IMR-90 (cell line): Measurements from ENCODE around the gene PTPRG. TPM values are rescaled to one million over a fixed set of nuclear protein-coding genes. Genes with fewer than 3 reads are reported as not detected.

Source experiments
- ATAC-seq: fragments of 200-7000 bp; cut with Tn5 transposase; 2 replicates; pipeline ENCODE4 v1.9.1; 2020; ENCODE audit warnings: low read depth, mild to moderate bottlenecking, moderate library complexity
- BruUV-seq: library from RNA; stranded (reverse); fragments of 400-500 nt; replicated peaks from 2 replicates; lab custom pipeline; 2021; lab: Mats Ljungman, UMichigan
- CTCF ChIA-PET: fragments of 300-600 bp; formaldehyde crosslinking; extraction: SDS; loops from one replicate; lab custom pipeline; 2021; ENCODE audit warnings: antibody characterized with exemption; lab: Yijun Ruan, JAX
- POLR2A ChIA-PET: fragments of 300-600 bp; sonication (Branson Sonifier 250); formaldehyde crosslinking; loops from one replicate; lab custom pipeline; 2022; ENCODE audit warnings: antibody characterized with exemption; ENCODE audit not compliant: unreplicated experiment; lab: Charles Lee
- DNase-seq: peaks from one replicate; pipeline ENCODE4 v3.0.0; 2013
- H2AFZ ChIP-seq: replicated peaks from 2 replicates; pipeline ENCODE3; 2013; ENCODE audit warnings: low read length, mild to moderate bottlenecking; ENCODE audit not compliant: poor library complexity
- H2AK5ac ChIP-seq: 2 replicates; pipeline ENCODE4 v1.6.1; 2013; ENCODE audit warnings: low read depth, low read length, inconsistent platforms
- H2AK9ac ChIP-seq: replicated peaks from 2 replicates; pipeline ENCODE3; 2013; ENCODE audit warnings: mild to moderate bottlenecking, low read depth, low read length, moderate library complexity; ENCODE audit not compliant: poor library complexity
- H2BK120ac ChIP-seq: 2 replicates; pipeline ENCODE4 v1.6.1; 2013; ENCODE audit warnings: low read depth, low read length, inconsistent platforms
- H2BK15ac ChIP-seq: 3 replicates; pipeline ENCODE4 v1.6.1; 2013; ENCODE audit warnings: low read depth, low read length, inconsistent platforms
- H2BK20ac ChIP-seq: 2 replicates; pipeline ENCODE4 v1.6.1; 2013; ENCODE audit warnings: low read depth, mild to moderate bottlenecking, inconsistent platforms, low read length, moderate library complexity
- H2BK5ac ChIP-seq: 2 replicates; pipeline ENCODE4 v1.6.1; 2013; ENCODE audit warnings: mild to moderate bottlenecking, low read depth, low read length, inconsistent platforms; ENCODE audit not compliant: poor library complexity, severe bottlenecking
- H3K14ac ChIP-seq: replicated peaks from 2 replicates; pipeline ENCODE4 v1.6.1; 2013; ENCODE audit warnings: low read depth, low read length, inconsistent platforms
- H3K18ac ChIP-seq: 2 replicates; pipeline ENCODE4 v1.6.1; 2013; ENCODE audit warnings: low read depth, low read length, control low read depth
- H3K23ac ChIP-seq: 2 replicates; pipeline ENCODE4 v1.6.1; 2013; ENCODE audit warnings: low read depth, low read length, inconsistent platforms
- H3K27ac ChIP-seq: 2 replicates; pipeline ENCODE4 v1.5.1; 2013; ENCODE audit warnings: mild to moderate bottlenecking, control low read depth, low read length; ENCODE audit not compliant: insufficient read depth
- H3K27me3 ChIP-seq: 2 replicates; pipeline ENCODE4 v1.6.1; 2013; ENCODE audit warnings: low read length; ENCODE audit not compliant: control insufficient read depth, insufficient read depth
- H3K36me3 ChIP-seq: 2 replicates; pipeline ENCODE4 v1.6.1; 2013; ENCODE audit warnings: low read length, mixed read lengths; ENCODE audit not compliant: control insufficient read depth, insufficient read depth
- H3K4ac ChIP-seq: 2 replicates; pipeline ENCODE4 v1.6.1; 2013; ENCODE audit warnings: low read depth, low read length, inconsistent platforms
- H3K4me1 ChIP-seq: 2 replicates; pipeline ENCODE4 v1.6.1; 2013; ENCODE audit warnings: low read length, mixed read lengths; ENCODE audit not compliant: control insufficient read depth, insufficient read depth
- H3K4me2 ChIP-seq: 2 replicates; pipeline ENCODE4 v1.6.1; 2013; ENCODE audit warnings: low read depth, mild to moderate bottlenecking, control low read depth, low read length, moderate library complexity
- H3K4me3 ChIP-seq: 2 replicates; pipeline ENCODE4 v1.5.1; 2013; ENCODE audit warnings: low read depth, mild to moderate bottlenecking, control low read depth, low read length, moderate library complexity; ENCODE audit not compliant: insufficient read depth
- H3K56ac ChIP-seq: 2 replicates; pipeline ENCODE4 v1.6.1; 2013; ENCODE audit warnings: low read length, inconsistent platforms; ENCODE audit not compliant: insufficient read depth; ENCODE audit errors: extremely low read depth
- H3K79me1 ChIP-seq, 2 experiments: 2 replicates each; pipeline ENCODE4 v1.6.1; 2013; ENCODE audit warnings: low read length in 2 of 2, inconsistent platforms in 1 of 2, low read depth in 1 of 2
- H3K9ac ChIP-seq: 2 replicates; pipeline ENCODE4 v1.6.1; 2013; ENCODE audit warnings: low read depth, low read length, control low read depth
- H3K9me1 ChIP-seq: 2 replicates; pipeline ENCODE4 v1.6.1; 2013; ENCODE audit warnings: low read length, inconsistent platforms; ENCODE audit not compliant: insufficient read depth
- H3K9me3 ChIP-seq: 2 replicates; pipeline ENCODE4 v1.6.1; 2013; ENCODE audit warnings: low read length; ENCODE audit not compliant: control insufficient read depth, insufficient read depth
- H4K20me1 ChIP-seq: 2 replicates; pipeline ENCODE4 v1.6.1; 2013; ENCODE audit warnings: low read length, inconsistent platforms; ENCODE audit not compliant: insufficient read depth
- H4K5ac ChIP-seq: 2 replicates; pipeline ENCODE4 v1.6.1; 2013; ENCODE audit warnings: mild to moderate bottlenecking, low read depth, low read length, control low read depth
- H4K8ac ChIP-seq, 2 experiments: 2 replicates each; pipeline ENCODE4 v1.6.1; 2013; ENCODE audit warnings: low read depth in 2 of 2, low read length in 2 of 2, control low read depth in 1 of 2, inconsistent platforms in 1 of 2
- H4K91ac ChIP-seq: 2 replicates; pipeline ENCODE4 v1.6.1; 2013; ENCODE audit warnings: low read depth, low read length, inconsistent platforms; ENCODE audit not compliant: insufficient read depth
- NFE2L2 ChIP-seq: fragments of 150-350 bp; IDR thresholded peaks from 2 replicates; pipeline ENCODE4 v1.6.1; 2016; ENCODE audit warnings: low read depth, mild to moderate bottlenecking, low read length
- dilution Hi-C: fragments of 300-500 bp; cut with HindIII; formaldehyde crosslinking; loops from one replicate; pipeline ENCODE4 v1.14.3; 2018; ENCODE audit warnings: low sequenced_read_pairs; ENCODE audit not compliant: unreplicated experiment
- in situ Hi-C: fragments of 300-500 bp; cut with MboI; formaldehyde crosslinking; loops from 3 replicates; pipeline ENCODE4 v1.14.3; 2019; ENCODE audit warnings: low sequenced_read_pairs, inconsistent platforms, mixed read lengths
- intact Hi-C: fragments of 100-400 bp; cut with micrococcal nuclease; formaldehyde crosslinking; loops from 2 replicates; pipeline ENCODE4 v1.10.0; 2022
- polyA plus RNA-seq, 3 experiments: library from polyadenylated mRNA; depleted of rRNA; stranded (reverse); fragments of >200 nt; gene quantifications; 2 replicates each; pipeline ENCODE4 v1.2.3, GENCODE V29; 2012; ENCODE audit warnings: low replicate concordance in 1 of 3
- total RNA-seq: library from RNA; depleted of rRNA; stranded (reverse); fragments of >200 nt; gene quantifications from 2 replicates; pipeline ENCODE4 v1.2.3, GENCODE V29; 2012
- TF ChIP-seq, protein P1 (sequence below): fragments of 150-350 bp; IDR thresholded peaks from 2 replicates; pipeline ENCODE4 v1.6.1; 2017; ENCODE audit warnings: mild to moderate bottlenecking, antibody characterized with exemption, low read length, low read depth
- TF ChIP-seq, protein P2 (sequence below): conservative IDR thresholded peaks from 2 replicates; pipeline ENCODE4 v1.5.1; 2012; ENCODE audit warnings: mild to moderate bottlenecking, low read depth, low read length, improper control_type of control experiment

PTPRG gene
- total and polyA plus RNA-seq, 2 of the 4 experiments (the other 2 are of a cell fraction) = 7.7 to 31.0 TPM

DNA sequence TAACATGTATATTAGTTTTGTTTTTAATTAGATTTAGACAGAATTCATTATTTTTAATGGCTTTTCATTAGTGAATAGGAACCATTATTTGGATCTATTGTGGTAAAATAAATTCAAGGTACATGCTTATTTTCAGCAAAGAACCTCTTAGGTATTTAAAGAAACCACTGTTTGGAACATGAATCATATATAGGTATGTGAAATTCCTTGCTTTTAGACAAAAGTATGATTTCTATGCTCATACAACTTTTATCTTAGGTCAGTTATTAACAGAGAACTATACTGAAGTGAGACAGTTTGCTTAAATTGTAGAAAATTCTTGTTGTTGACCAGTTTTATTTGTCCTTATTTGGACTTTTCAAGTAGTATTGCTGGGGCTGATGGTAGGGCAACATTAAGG lies 422.1 kb downstream of the PTPRG start:
- Histone ChIP-seq H4K20me1 (no peaks in the 10 kb centered on the region), H3K4ac (no peak overlapping the region), H3K14ac (no peak overlapping the region), H4K8ac (no peak overlapping the region), H3K9me3 (no peaks in the 10 kb centered on the region), H3K4me2 (no peak overlapping the region), H3K4me3 (no peak overlapping the region), H3K56ac (no peak overlapping the region), H3K9me1 (peaks cover 3% of the 10 kb centered on the region; the same call in 1 of the 2 replicates), H3K18ac (no peak overlapping the region), H3K27me3 (no peaks in the 10 kb centered on the region), H2AFZ (no peak overlapping the region), H2BK120ac (no peak overlapping the region), H2AK5ac (no peak overlapping the region), H3K79me1 (peaks cover 6 to 25% of the 10 kb centered on the region in 2 experiments; a peak in 3 of 4 replicates), H3K36me3 (no peaks in the 10 kb centered on the region), H3K23ac (no peak overlapping the region), H2AK9ac (no peak overlapping the region), H2BK20ac (no peak overlapping the region), H3K4me1 (peaks cover 8% of the 10 kb centered on the region), H4K5ac (no peak overlapping the region), H2BK5ac (no peak overlapping the region), H2BK15ac (no peak overlapping the region), H4K91ac (no peak overlapping the region), H3K27ac (no peak overlapping the region), H3K9ac (no peak overlapping the region)
- TF ChIP-seq, protein P1, sequence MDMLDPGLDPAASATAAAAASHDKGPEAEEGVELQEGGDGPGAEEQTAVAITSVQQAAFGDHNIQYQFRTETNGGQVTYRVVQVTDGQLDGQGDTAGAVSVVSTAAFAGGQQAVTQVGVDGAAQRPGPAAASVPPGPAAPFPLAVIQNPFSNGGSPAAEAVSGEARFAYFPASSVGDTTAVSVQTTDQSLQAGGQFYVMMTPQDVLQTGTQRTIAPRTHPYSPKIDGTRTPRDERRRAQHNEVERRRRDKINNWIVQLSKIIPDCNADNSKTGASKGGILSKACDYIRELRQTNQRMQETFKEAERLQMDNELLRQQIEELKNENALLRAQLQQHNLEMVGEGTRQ = no peak
- no peak for TF ChIP-seq NFE2L2
- TF ChIP-seq, protein P2, sequence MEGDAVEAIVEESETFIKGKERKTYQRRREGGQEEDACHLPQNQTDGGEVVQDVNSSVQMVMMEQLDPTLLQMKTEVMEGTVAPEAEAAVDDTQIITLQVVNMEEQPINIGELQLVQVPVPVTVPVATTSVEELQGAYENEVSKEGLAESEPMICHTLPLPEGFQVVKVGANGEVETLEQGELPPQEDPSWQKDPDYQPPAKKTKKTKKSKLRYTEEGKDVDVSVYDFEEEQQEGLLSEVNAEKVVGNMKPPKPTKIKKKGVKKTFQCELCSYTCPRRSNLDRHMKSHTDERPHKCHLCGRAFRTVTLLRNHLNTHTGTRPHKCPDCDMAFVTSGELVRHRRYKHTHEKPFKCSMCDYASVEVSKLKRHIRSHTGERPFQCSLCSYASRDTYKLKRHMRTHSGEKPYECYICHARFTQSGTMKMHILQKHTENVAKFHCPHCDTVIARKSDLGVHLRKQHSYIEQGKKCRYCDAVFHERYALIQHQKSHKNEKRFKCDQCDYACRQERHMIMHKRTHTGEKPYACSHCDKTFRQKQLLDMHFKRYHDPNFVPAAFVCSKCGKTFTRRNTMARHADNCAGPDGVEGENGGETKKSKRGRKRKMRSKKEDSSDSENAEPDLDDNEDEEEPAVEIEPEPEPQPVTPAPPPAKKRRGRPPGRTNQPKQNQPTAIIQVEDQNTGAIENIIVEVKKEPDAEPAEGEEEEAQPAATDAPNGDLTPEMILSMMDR = no peak
- intact Hi-C loops (no loop called here), in situ Hi-C loops (no loop called here), dilution Hi-C loops (no loop called here)
- ATAC-seq (no peak), DNase-seq (peak; percentile 4)
- no TSS peak for BruUV-seq
- POLR2A ChIA-PET = no interaction called here
- CTCF ChIA-PET = interaction anchor here (0.9 kb wide), 1 partner anchor 18 kb away, joined by 3 read pairs; no protein-coding TSS in a partner anchor
